GM12878 (cell line): ENCODE data around the gene UBE2I.

Experiments used
- CTCF ChIP-seq, 3 experiments: IDR thresholded peaks in 2 of 3; conservative IDR thresholded peaks in 1 of 3; 2 replicates each; pipeline ENCODE4 v1.5.1; 2011; ENCODE audit warnings: low read depth in 3 of 3, low read length in 3 of 3, mild to moderate bottlenecking in 3 of 3, control low read depth in 2 of 3, moderate library complexity in 2 of 3, inconsistent platforms in 1 of 3, mixed read lengths in 1 of 3; ENCODE audit not compliant: control insufficient read depth in 2 of 3, insufficient read depth in 1 of 3; ENCODE audit errors: extremely low read depth in 1 of 3
- DPF2 ChIP-seq: fragments of 450-650 bp; IDR thresholded peaks from 2 replicates; pipeline ENCODE4 v1.6.1; 2017; ENCODE audit warnings: mild to moderate bottlenecking
- MAX ChIP-seq: IDR thresholded peaks from 2 replicates; pipeline ENCODE4 v1.6.1; 2012; ENCODE audit warnings: low read depth, low read length, improper control_type of control experiment
- NBN ChIP-seq: fragments of 450-650 bp; IDR thresholded peaks from 2 replicates; pipeline ENCODE4 v1.6.1; 2016
- NKRF ChIP-seq: fragments of 450-650 bp; conservative IDR thresholded peaks from 2 replicates; pipeline ENCODE4 v1.6.1; 2017; ENCODE audit warnings: mild to moderate bottlenecking, moderate library complexity
- POLR2A ChIP-seq: IDR thresholded peaks from 2 replicates; pipeline ENCODE4 v1.6.1; 2011; ENCODE audit warnings: low read depth, mild to moderate bottlenecking, low read length

GRCh38 chr16:1347286-1347855 is 37.9 kb downstream of the UBE2I start:
- TF ChIP-seq DPF2 (no peak), CTCF (IDR thresholded peaks at IDR 0.05 in 2 of 3, conservative IDR thresholded peaks at IDR 0.05 in 1 of 3; ENCODE audit: control insufficient read depth in 2 of 3, extremely low read depth in 1 of 3, insufficient read depth in 1 of 3, low read depth in 3 of 3, low read length in 3 of 3) (no peak), NBN (no peak), NKRF (no peak), POLR2A (peak; percentile 24; the same call in 1 of the 2 replicates), MAX (no peak)
